Central memory CD4-positive, alpha-beta T cell (primary cell): ENCODE measurements around the gene FARP2.

Experiments used
- DNase-seq: peaks from one replicate; pipeline ENCODE4 v3.0.0; 2022

Gene FARP2

DNA sequence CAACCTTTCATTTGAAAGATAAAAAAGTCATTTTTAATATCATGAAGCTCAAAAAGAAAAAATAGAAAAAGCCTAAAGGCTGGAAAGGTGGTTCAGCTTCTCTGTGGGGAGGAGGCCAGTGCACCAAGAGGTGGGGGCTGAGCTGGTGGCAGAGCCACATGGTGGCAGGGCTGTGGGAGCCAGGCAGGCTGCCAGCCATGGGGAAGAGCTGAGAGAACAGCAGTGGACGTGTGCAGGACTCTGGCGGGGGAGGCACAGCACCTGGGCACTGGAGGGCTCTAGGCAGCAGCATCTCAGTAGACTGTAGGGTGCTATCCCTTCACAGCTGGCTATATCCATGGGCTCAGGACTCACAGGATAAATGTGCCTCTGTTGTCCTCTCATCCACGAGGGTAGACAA is 104.5 kb downstream of the FARP2 start:
- no peak for DNase-seq

GRCh38 chr2:241461693-241462677 is 105.9 kb downstream of the FARP2 start:
- no peak for DNase-seq

GRCh38 chr2:241463276-241464135 is 107.4 kb downstream of the FARP2 start:
- DNase-seq: no peak

GRCh38 chr2:241465543-241465942 is 109.5 kb downstream of the FARP2 start:
- no peak for DNase-seq

DNA sequence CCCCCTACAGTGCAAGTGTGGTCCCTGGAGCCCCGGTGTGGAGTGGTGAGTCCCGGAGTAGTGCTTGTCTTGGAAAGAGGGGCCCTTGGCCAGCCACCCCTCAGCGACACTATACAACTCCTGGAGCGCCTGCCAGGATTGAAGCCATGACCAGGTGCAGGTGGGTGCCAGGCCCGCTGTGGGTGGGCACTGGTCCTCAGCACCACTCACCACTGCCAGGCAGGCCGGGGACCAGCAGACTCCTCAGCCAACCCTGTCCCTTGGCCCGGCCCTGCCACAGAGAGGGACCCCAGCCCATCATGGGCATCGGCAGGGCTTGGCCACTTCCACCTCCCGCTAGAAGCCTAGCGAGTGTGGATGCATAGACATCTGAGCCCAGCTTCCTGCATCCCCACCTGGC is 110.1 kb downstream of the FARP2 start:
- no peak for DNase-seq

- DNase-seq: no peak
Measured at GRCh38 chr2:241467777-241468475, 111.8 kb downstream of the FARP2 start.

DNA sequence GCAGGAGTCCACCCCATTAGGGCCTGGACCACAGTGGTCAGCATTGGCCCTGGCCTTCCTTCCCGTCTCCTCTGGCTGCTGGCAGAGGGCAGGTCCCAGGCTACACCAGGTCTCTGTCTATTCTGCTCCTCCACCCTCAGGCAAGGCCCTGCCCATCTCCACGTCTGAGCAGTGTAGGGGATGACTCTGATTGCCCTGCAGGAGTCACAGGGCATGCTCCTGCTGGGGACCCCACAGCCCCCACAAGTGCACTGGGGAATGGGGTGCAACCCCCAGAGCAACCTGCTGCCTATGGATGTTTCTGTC is 112.3 kb downstream of the FARP2 start:
- DNase-seq: no peak

GRCh38 chr2:241469746-241470145 is 113.7 kb downstream of the FARP2 start:
- DNase-seq: no peak

GRCh38 chr2:241473399-241473798 is 117.3 kb downstream of the FARP2 start:
- DNase-seq: no peak

- no peak for DNase-seq
Measured at GRCh38 chr2:241475267-241475666, 119.2 kb downstream of the FARP2 start.

DNA sequence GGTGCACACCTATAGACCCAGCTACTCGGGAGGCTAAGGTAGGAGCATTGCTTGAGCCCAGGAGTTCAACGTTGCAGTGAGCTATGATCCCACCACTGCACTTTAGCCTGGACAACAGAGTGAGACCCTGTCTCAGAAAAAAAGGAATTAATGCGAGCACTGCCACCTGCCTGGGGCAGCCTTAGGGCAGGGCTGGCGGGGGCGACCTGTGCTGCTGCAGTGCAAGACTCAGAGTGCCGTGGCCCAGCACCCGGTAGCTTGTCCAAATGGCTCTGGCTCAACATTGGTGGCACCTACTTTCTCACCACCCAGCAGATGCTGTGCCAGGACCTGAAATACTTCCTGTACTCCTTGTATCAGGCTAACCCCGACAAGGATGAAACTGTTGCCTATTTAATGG is 122.1 kb downstream of the FARP2 start:
- DNase-seq: no peak

DNA sequence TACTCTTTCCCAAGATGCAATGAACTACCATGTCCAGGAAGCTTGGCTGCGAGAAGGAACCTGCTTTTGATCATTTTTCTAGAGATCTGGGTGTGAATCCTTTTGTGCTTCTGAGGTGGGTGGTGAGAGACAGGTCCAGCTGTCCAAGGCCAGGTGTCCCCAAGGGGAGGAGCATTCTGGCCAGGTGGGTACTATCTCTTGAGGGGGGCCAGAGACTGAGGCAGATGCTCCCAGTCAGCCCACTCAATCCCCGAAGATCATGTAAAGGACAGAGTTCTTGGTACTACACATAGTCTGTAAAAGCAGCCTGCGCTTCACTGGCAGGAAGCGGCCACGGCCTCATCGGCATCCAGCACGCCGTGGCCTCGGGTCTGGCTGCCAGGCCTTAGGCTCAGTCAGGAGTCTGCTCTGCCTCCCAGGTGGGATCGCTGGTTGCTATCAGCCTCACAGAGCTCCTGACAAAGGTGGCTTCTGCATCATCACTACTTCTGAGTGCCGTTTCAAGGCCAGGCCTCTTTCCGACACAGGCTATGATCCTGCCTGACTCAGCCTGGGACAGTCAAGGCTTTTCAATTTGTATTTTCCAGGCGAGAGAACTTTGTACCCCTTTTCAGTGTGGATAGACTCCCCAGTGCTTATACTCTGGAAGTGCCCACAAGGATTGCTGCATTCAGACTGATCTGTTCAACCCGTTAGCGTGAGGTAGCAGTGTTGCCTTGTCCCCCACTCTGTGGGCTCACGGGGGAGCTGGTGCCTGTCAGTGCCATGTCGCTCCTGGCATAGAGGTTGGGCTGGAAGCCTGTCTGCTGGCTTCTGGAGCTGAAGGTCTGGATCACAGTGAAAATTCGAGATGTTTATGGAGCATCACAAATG is 123.2 kb downstream of the FARP2 start:
- DNase-seq: no peak

DNA sequence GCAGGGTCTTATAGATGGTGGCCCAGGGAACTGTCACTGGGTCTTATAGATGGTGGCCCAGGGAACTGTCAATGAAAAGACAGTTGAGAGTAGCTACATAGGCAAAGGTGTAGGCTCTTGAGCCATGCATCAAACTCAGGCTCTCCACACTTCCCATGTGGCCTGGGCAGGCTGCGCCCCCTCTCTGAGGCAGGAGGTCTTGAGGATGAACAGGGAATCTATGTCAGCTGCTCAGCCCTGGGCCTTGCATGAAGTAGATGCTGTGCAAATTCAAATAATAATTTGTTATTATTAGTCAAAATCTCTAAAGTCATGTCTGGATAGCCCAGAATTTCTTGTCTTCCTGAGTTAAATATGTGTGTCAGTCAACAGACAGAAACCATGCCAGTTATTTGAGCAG is 125.6 kb downstream of the FARP2 start:
- DNase-seq: no peak

- DNase-seq: no peak
Measured at GRCh38 chr2:241482126-241482955, 126.3 kb downstream of the FARP2 start.

- DNase-seq: no peak
Measured at GRCh38 chr2:241483305-241483704, 127.2 kb downstream of the FARP2 start.

DNA sequence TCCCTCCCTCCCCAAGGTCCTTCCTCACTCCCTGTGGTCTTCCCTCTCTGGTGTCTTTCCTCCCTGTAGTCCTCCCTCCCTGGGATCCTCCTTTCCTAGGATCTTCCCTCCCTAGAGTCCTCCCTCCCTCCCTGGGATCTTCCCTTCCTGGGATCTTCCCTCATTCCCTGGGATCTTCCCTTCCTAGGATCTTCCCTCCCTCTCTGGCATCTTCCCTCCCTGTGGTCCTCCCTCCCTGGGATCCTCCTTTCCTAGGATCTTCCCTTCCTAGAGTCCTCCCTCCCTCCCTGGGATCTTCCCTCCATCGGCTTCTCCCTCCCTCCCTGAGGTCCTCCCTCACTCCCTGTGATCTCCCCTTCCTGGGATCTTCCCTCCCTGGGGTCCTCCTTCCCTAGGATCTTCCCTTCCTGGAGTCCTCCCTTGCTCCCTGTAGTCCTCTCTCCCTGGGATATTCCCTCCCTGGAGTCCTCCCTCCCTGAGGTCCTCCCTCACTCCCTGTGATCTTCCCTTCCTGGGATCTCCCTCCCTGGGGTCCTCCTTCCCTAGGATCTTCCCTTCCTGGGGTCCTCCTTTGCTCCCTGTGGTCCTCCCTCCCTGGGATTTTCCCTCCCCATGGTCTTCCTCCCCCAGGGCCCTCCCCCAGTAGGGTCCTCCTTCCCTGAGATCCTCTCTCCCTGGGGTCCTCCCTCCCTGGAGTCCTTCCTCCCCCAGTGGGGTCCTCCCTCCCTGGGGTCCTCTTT is 129.3 kb downstream of the FARP2 start:
- DNase-seq: no peak

DNA sequence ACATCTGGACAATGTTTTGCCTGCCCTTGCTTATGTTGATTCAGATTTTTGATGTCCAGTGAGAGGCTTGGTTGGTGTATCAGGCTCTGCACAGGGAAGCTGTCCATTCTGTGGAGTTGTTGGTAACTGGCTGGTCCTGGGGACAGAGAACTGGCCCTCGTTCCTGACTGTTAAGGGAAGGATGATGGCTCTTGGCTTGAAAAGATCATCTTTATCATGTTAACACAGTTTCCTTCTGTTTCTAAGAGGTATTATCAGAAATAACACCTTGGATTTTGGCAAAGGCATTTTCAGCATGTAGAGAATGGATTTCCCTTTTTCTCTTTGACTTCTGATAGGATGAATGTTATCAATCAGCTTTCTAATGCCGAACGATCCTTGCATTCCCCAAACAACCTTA is 133.0 kb downstream of the FARP2 start:
- no peak for DNase-seq

DNA sequence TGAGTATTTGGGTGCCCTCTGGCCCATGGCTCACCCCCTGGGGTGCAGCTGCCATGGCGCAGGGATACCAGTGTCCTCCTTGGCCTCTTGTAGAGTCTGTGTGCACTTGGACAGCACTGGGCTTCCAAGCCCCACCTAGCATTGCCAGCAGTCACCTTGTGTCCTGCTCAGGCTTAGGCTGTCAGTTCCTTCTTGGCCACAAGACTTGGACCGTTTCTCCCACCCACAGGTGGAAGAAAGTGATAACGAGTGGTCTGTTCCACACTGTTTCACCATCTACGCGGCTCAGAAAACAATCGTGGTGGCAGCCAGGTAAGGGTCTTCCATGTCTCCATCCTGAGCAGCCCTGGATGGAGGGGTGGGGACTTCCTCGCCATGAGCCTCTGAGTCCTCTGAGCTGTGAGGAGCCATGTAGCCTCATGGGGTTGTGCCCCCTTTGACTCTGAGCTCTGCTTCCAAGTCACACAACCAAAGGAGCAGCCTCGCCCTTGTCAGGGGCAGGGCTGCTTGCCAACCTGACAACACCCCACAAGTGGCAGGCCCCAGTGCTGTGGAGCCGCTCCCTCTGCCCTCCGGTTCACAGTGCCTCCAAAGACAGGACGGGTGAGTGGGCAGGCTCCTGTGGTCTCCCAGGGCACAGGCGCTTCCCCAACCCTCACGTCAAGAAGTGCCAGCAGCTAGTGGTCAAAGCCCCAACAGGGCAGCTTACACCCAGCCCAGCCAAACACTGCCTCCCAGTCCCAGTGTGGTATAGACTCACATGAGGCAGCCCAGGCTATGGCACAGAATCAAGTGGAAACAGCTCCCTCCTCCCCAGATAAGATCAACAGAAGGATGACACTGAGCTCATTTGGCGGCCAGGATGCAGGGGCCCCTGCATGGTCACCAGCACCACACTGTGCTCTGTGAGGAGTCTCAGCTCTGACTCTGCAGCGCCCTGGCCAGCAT is 133.9 kb downstream of the FARP2 start:
- no peak for DNase-seq

DNA sequence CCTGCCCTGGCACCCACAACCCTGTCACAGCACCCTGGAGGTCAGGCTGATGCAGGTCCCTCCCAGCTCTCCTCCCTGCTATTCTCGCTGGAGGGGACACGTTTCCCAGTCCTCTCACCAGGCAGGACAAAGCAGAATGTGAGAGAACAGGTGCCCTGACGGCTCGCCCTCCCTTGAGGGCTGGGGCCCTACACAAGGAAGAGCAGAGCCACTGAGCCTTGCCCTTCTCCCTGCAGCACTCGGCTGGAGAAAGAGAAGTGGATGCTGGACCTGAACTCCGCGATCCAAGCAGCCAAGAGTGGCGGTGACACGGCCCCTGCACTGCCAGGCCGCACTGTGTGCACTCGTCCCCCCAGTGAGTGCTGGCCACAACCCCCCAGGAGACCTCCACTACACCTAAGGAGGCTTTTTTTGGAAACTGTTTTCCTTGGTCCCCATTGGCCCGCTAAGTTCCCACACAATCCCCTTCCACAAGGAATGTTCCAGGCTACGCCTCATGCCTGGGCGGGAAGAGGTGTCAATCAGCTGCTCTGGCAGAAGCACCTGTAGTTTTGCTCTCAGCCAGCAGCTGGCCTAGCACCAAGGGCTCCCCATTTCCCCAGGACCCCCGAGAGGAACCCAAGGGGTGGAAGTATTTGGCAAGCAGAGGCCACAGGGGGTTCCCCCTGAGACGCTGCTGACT is 134.9 kb downstream of the FARP2 start:
- no peak for DNase-seq
